Skeletal muscle tissue (tissue), 4 donors: Measurements from ENCODE around the gene IP6K3. TPM values are rescaled to one million over a fixed set of nuclear protein-coding genes. Genes with fewer than 3 reads are reported as not detected.
A peak's percentile ranks its signal among the peaks of the same experiment; 100 is the strongest.

ENCODE experiments used
- H3K27ac ChIP-seq: one replicate; pipeline ENCODE4 v1.7.0; 2013; ENCODE audit warnings: mild to moderate bottlenecking, low read depth, low read length, inconsistent platforms
- H3K27me3 ChIP-seq, 3 donors: one replicate each; pipeline ENCODE4 v1.7.0; 2013; ENCODE audit warnings: low read length in 3 of 3; ENCODE audit not compliant: control insufficient read depth in 3 of 3, insufficient read depth in 3 of 3
- H3K36me3 ChIP-seq, 3 donors: one replicate each; pipeline ENCODE4 v1.7.0; 2013; ENCODE audit warnings: low read length in 3 of 3; ENCODE audit not compliant: control insufficient read depth in 3 of 3, insufficient read depth in 3 of 3
- H3K4me1 ChIP-seq, 3 donors: one replicate each; pipeline ENCODE4 v1.7.0; 2013; ENCODE audit warnings: low read length in 3 of 3, mild to moderate bottlenecking in 3 of 3; ENCODE audit not compliant: control insufficient read depth in 3 of 3, insufficient read depth in 3 of 3
- H3K4me3 ChIP-seq, 3 donors: one replicate each; pipeline ENCODE4 v1.7.0; 2013; ENCODE audit warnings: low read length in 3 of 3
- H3K9ac ChIP-seq, 3 donors: one replicate each; pipeline ENCODE4 v1.7.0; 2013; ENCODE audit warnings: low read length in 3 of 3, mild to moderate bottlenecking in 3 of 3, moderate library complexity in 2 of 3, low read depth in 1 of 3
- H3K9me3 ChIP-seq, 3 donors: one replicate each; pipeline ENCODE4 v1.7.0; 2013; ENCODE audit warnings: low read length in 3 of 3; ENCODE audit not compliant: control insufficient read depth in 3 of 3
- total RNA-seq: library from RNA; depleted of rRNA; stranded (reverse); fragments of >200 nt; gene quantifications from one replicate; pipeline ENCODE4 v1.2.3, GENCODE V29; 2014
- donor health status: Osteomylitis.

IP6K3 gene
- total RNA-seq, 1 donor from 2014 or later: 13.6 TPM

GRCh38 chr6:33761922-33762629 lies 15.4 kb upstream of the IP6K3 start:
- H3K27ac ChIP-seq: peak overlapping the region; percentile 82
- peaks cover 27 to 31% (median 28%) of the 10 kb centered on the region in 3 donors for H3K4me1 ChIP-seq
- H3K9me3 ChIP-seq: no peaks in the 10 kb centered on the region
- H3K4me3 ChIP-seq: peak overlapping the region in 2 of 3 donors; percentile 24 to 52
- no peaks in the 10 kb centered on the region for H3K27me3 ChIP-seq
- H3K36me3 ChIP-seq: no peaks in the 10 kb centered on the region
- peak overlapping the region; percentile 60 to 94 (median 60) for H3K9ac ChIP-seq

GRCh38 chr6:33761581-33761921 lies 14.8 kb upstream of the IP6K3 start:
- Histone ChIP-seq H3K36me3 (no peaks in the 10 kb centered on the region), H3K9ac (peak overlapping the region; percentile 60 to 94 (median 60)), H3K4me1 (peaks cover 27 to 31% (median 28%) of the 10 kb centered on the region in 3 donors), H3K27me3 (no peaks in the 10 kb centered on the region), H3K27ac (peak overlapping the region; percentile 82), H3K9me3 (no peaks in the 10 kb centered on the region), H3K4me3 (peak overlapping the region in 2 of 3 donors; percentile 24 to 52)

GRCh38 chr6:33759887-33760629 lies 13.4 kb upstream of the IP6K3 start:
- Histone ChIP-seq H3K4me1 (peaks cover 30 to 37% (median 32%) of the 10 kb centered on the region in 3 donors), H3K27me3 (no peaks in the 10 kb centered on the region), H3K9ac (no peak overlapping the region), H3K4me3 (no peak overlapping the region), H3K27ac (no peak overlapping the region), H3K9me3 (no peaks in the 10 kb centered on the region), H3K36me3 (no peaks in the 10 kb centered on the region)

GRCh38 chr6:33758815-33759216 lies 12.1 kb upstream of the IP6K3 start:
- Histone ChIP-seq H3K4me1 (peaks cover 31 to 44% (median 37%) of the 10 kb centered on the region in 3 donors), H3K27ac (no peak overlapping the region), H3K27me3 (no peaks in the 10 kb centered on the region), H3K9me3 (no peaks in the 10 kb centered on the region), H3K9ac (no peak overlapping the region), H3K36me3 (no peaks in the 10 kb centered on the region), H3K4me3 (no peak overlapping the region)

- Histone ChIP-seq H3K4me1 (peaks cover 29 to 41% (median 36%) of the 10 kb centered on the region in 3 donors), H3K36me3 (no peaks in the 10 kb centered on the region), H3K9me3 (no peaks in the 10 kb centered on the region), H3K27me3 (no peaks in the 10 kb centered on the region), H3K4me3 (no peak overlapping the region), H3K27ac (no peak overlapping the region), H3K9ac (no peak overlapping the region)
Observed at GRCh38 chr6:33757906-33758305, 11.2 kb upstream of the IP6K3 start.

- Histone ChIP-seq H3K27ac (no peak overlapping the region), H3K9me3 (no peaks in the 10 kb centered on the region), H3K4me1 (peaks cover 27 to 39% (median 34%) of the 10 kb centered on the region in 3 donors), H3K9ac (no peak overlapping the region), H3K27me3 (no peaks in the 10 kb centered on the region), H3K36me3 (no peaks in the 10 kb centered on the region), H3K4me3 (no peak overlapping the region)
Observed at GRCh38 chr6:33757113-33757512, 10.4 kb upstream of the IP6K3 start.

GRCh38 chr6:33756211-33756954 lies 9.7 kb upstream of the IP6K3 start:
- Histone ChIP-seq H3K36me3 (no peaks in the 10 kb centered on the region), H3K27ac (no peak overlapping the region), H3K4me3 (no peak overlapping the region), H3K9ac (no peak overlapping the region), H3K4me1 (peaks cover 27 to 39% (median 34%) of the 10 kb centered on the region in 3 donors), H3K27me3 (no peaks in the 10 kb centered on the region), H3K9me3 (no peaks in the 10 kb centered on the region)

GRCh38 chr6:33755070-33755869 lies 8.6 kb upstream of the IP6K3 start:
- H3K36me3 ChIP-seq: no peaks in the 10 kb centered on the region
- no peaks in the 10 kb centered on the region for H3K9me3 ChIP-seq
- H3K27ac ChIP-seq: no peak overlapping the region
- peak overlapping the region in 1 of 3 donors; percentile 33 for H3K9ac ChIP-seq
- no peaks in the 10 kb centered on the region for H3K27me3 ChIP-seq
- H3K4me1 ChIP-seq: peaks cover 31 to 42% (median 37%) of the 10 kb centered on the region in 3 donors
- no peak overlapping the region for H3K4me3 ChIP-seq

GRCh38 chr6:33754222-33754621 lies 7.5 kb upstream of the IP6K3 start:
- no peak overlapping the region for H3K27ac ChIP-seq
- H3K9me3 ChIP-seq: no peaks in the 10 kb centered on the region
- H3K4me1 ChIP-seq: peaks cover 38 to 48% (median 44%) of the 10 kb centered on the region in 3 donors
- no peaks in the 10 kb centered on the region for H3K27me3 ChIP-seq
- H3K4me3 ChIP-seq: no peak overlapping the region
- H3K9ac ChIP-seq: no peak overlapping the region
- H3K36me3 ChIP-seq: no peaks in the 10 kb centered on the region
